Choroid plexus epithelial cell (primary cell): ENCODE results near the gene DRAM2.
A peak's percentile ranks its signal among the peaks of the same experiment; 100 is the strongest.

Experiments
- DNase-seq: peaks from one replicate; pipeline ENCODE4 v3.0.0-alpha.2; 2010; ENCODE audit warnings: low read depth
- H3K4me3 ChIP-seq: 2 replicates; pipeline ENCODE4 v1.5.1; 2011; ENCODE audit warnings: low read depth, mild to moderate bottlenecking, control low read depth, low read length, moderate library complexity
- CTCF ChIP-seq: conservative IDR thresholded peaks from 2 replicates; pipeline ENCODE4 v1.5.1; 2011; ENCODE audit warnings: low read depth, mild to moderate bottlenecking, control low read depth, inconsistent platforms, low read length, moderate library complexity

DRAM2 gene

GRCh38 chr1:111175349-111175748 is 35.5 kb upstream of the DRAM2 start:
- H3K4me3 ChIP-seq: no peak overlapping the region
- TF ChIP-seq CTCF: no peak
- no peak for DNase-seq

- H3K4me3 ChIP-seq: no peak overlapping the region
- no peak for DNase-seq
- no peak for TF ChIP-seq CTCF
Measured at GRCh38 chr1:111174070-111174469, 34.2 kb upstream of the DRAM2 start.

GRCh38 chr1:111172463-111172862 is 32.6 kb upstream of the DRAM2 start:
- DNase-seq: no peak
- TF ChIP-seq CTCF: no peak
- H3K4me3 ChIP-seq: no peak overlapping the region

GRCh38 chr1:111164151-111164550 is 24.3 kb upstream of the DRAM2 start:
- H3K4me3 ChIP-seq: no peak overlapping the region
- DNase-seq: no peak
- no peak for TF ChIP-seq CTCF

- H3K4me3 ChIP-seq: no peak overlapping the region
- no peak for TF ChIP-seq CTCF
- DNase-seq: no peak
Measured at GRCh38 chr1:111163363-111163762, 23.5 kb upstream of the DRAM2 start.

GRCh38 chr1:111162488-111162880 is 22.6 kb upstream of the DRAM2 start:
- H3K4me3 ChIP-seq: no peak overlapping the region
- TF ChIP-seq CTCF: no peak
- DNase-seq: no peak

- no peak for TF ChIP-seq CTCF
- peak; percentile 22 for DNase-seq
- H3K4me3 ChIP-seq: no peak overlapping the region
Measured at GRCh38 chr1:111161843-111162487, 22.1 kb upstream of the DRAM2 start.
